ENCODE results near the gene POLG2.
A peak's percentile ranks its signal among the peaks of the same experiment; 100 is the strongest.

- TF ChIP-seq EZH2 (IDR thresholded peaks at IDR 0.05; ENCODE audit: borderline replicate concordance, low read length) = no peak
- TF ChIP-seq CTCF (conservative IDR thresholded peaks at IDR 0.05 in 1 of 2, IDR thresholded peaks at IDR 0.05 in 1 of 2; ENCODE audit: extremely low read depth in 1 of 2, insufficient read depth in 1 of 2, low read depth in 1 of 2, low read length in 2 of 2) = peak; percentile 53 to 70
Measured at GRCh38 chr17:64496786-64497564, at the start of gene POLG2.
